ENCODE measurements around the gene SSBP2.

- TF ChIP-seq CTCF (IDR thresholded peaks at IDR 0.05; ENCODE audit: extremely low read depth in 1 of 2, insufficient read depth in 1 of 2, low read depth in 1 of 2, low read length in 2 of 2) (no peak), POLR2AphosphoS5 (IDR thresholded peaks at IDR 0.05; ENCODE audit: insufficient read depth, low read depth, low read length) (no peak), FOS (IDR thresholded peaks at IDR 0.05; ENCODE audit: borderline replicate concordance, insufficient read depth, low read length) (no peak), JUN (IDR thresholded peaks at IDR 0.05; ENCODE audit: borderline replicate concordance, insufficient read depth, insufficient read length, low read depth) (no peak)
These were observed 236.9 kb downstream of the SSBP2 start for GRCh38 chr5:81513982-81514381.
